SK-N-SH (cell line): ENCODE measurements around the gene ARMC6. TPM values are rescaled to one million over a fixed set of nuclear protein-coding genes. Genes with fewer than 3 reads are reported as not detected.

ENCODE experiments used
- CTCF ChIA-PET: fragments of 300-600, 350-600 bp; formaldehyde crosslinking; extraction: SDS; loops from one replicate; lab custom pipeline; 2021; lab: Yijun Ruan, JAX
- POLR2A ChIA-PET: fragments of 350-600 bp; sonication (Branson Sonifier 250); formaldehyde crosslinking; extraction: SDS; loops from one replicate; lab custom pipeline; 2020; ENCODE audit warnings: antibody characterized with exemption, inconsistent platforms; lab: Yijun Ruan, JAX
- DNase-seq: peaks from one replicate; pipeline ENCODE4 v3.0.0; 2012
- H2AFZ ChIP-seq: fragments of 200-600 bp; sonication (generic); 2 replicates; pipeline ENCODE4 v1.8.1; 2016; ENCODE audit warnings: antibody characterized with exemption, mild to moderate bottlenecking, low read depth
- H3F3A ChIP-seq: fragments of 200-600 bp; sonication (generic); replicated peaks from 2 replicates; pipeline ENCODE3; 2016; ENCODE audit warnings: antibody characterized with exemption, mild to moderate bottlenecking; ENCODE audit not compliant: insufficient read depth
- H3K27ac ChIP-seq, 2 experiments: fragments of 200-500 bp in 1 of 2; fragments of 200-600 bp in 1 of 2; sonication (Bioruptor generic) in 1 of 2; sonication (generic), shearing (Covaris generic) in 1 of 2; 2 replicates each; pipeline versions ENCODE4 v1.5.1 to v1.6.1; 2014 to 2016; ENCODE audit warnings: low read depth in 2 of 2, inconsistent platforms in 1 of 2, low read length in 1 of 2, mild to moderate bottlenecking in 1 of 2, mixed read lengths in 1 of 2
- H3K27me3 ChIP-seq: fragments of 200-600 bp; sonication (generic), shearing (Covaris generic); 2 replicates; pipeline ENCODE4 v1.6.1; 2016; ENCODE audit warnings: mixed run types; ENCODE audit not compliant: insufficient read depth
- H3K36me3 ChIP-seq, 2 experiments: fragments of 200-500 bp in 1 of 2; fragments of 200-600 bp in 1 of 2; sonication (Bioruptor generic) in 1 of 2; sonication (generic) in 1 of 2; replicated peaks in 1 of 2; 2 replicates each; pipeline versions ENCODE3 to v1.5.1; 2014 to 2016; ENCODE audit warnings: low read length in 1 of 2, mild to moderate bottlenecking in 1 of 2; ENCODE audit not compliant: insufficient read depth in 2 of 2, control insufficient read depth in 1 of 2
- H3K4me1 ChIP-seq, 2 experiments: fragments of 200-500 bp in 1 of 2; fragments of 200-600 bp in 1 of 2; sonication (Bioruptor generic) in 1 of 2; sonication (generic), shearing (Covaris generic) in 1 of 2; 2 replicates each; pipeline versions ENCODE4 v1.5.1 to v1.6.1; 2014 to 2016; ENCODE audit warnings: low read depth in 1 of 2, low read length in 1 of 2, mixed run types in 1 of 2; ENCODE audit not compliant: insufficient read depth in 2 of 2, control insufficient read depth in 1 of 2
- H3K4me2 ChIP-seq: fragments of 200-600 bp; sonication (generic), shearing (Covaris generic); 2 replicates; pipeline ENCODE4 v1.6.1; 2017; ENCODE audit warnings: mixed run types
- H3K4me3 ChIP-seq, 2 experiments: fragments of 200-500 bp in 1 of 2; fragments of 200-600 bp in 1 of 2; sonication (Bioruptor generic) in 1 of 2; sonication (generic), shearing (Covaris generic) in 1 of 2; 2 replicates each; pipeline versions ENCODE4 v1.5.1 to v1.8.1; 2014 to 2016; ENCODE audit warnings: low read depth in 2 of 2, inconsistent platforms in 1 of 2, low read length in 1 of 2, mild to moderate bottlenecking in 1 of 2, mixed read lengths in 1 of 2, moderate library complexity in 1 of 2
- H3K79me2 ChIP-seq: fragments of 200-600 bp; sonication (generic); 2 replicates; pipeline ENCODE4 v1.8.1; 2017; ENCODE audit warnings: mild to moderate bottlenecking; ENCODE audit not compliant: insufficient read depth
- H3K9ac ChIP-seq: fragments of 200-600 bp; sonication (generic); 2 replicates; pipeline ENCODE4 v1.6.1; 2017; ENCODE audit warnings: mixed run types
- H3K9me2 ChIP-seq: fragments of 200-600 bp; sonication (generic); 2 replicates; pipeline ENCODE4 v1.6.1; 2017; ENCODE audit warnings: mixed run types
- H3K9me3 ChIP-seq: fragments of 200-600 bp; sonication (generic); 2 replicates; pipeline ENCODE4 v1.6.1; 2017; ENCODE audit warnings: mixed run types, mild to moderate bottlenecking, moderate library complexity
- H4K20me1 ChIP-seq: fragments of 200-600 bp; sonication (generic); 2 replicates; pipeline ENCODE4 v1.6.1; 2017; ENCODE audit warnings: mild to moderate bottlenecking, mixed run types; ENCODE audit not compliant: insufficient read depth
- ELF1 ChIP-seq: IDR thresholded peaks from 2 replicates; pipeline ENCODE4 v1.4.0; 2012
- EP300 ChIP-seq, 2 experiments: IDR thresholded peaks; 2 replicates each; pipeline versions ENCODE4 v1.4.0 to v1.6.1; 2012; ENCODE audit warnings: borderline replicate concordance in 1 of 2, low read depth in 1 of 2, low read length in 1 of 2
- GABPA ChIP-seq: IDR thresholded peaks from 2 replicates; pipeline ENCODE4 v1.4.0; 2012; ENCODE audit warnings: low read depth, mild to moderate bottlenecking
- POLR2AphosphoS5 ChIP-seq: IDR thresholded peaks from 2 replicates; pipeline ENCODE4 v1.6.1; 2012; ENCODE audit warnings: low read depth, low read length
- RFX5 ChIP-seq: IDR thresholded peaks from 2 replicates; pipeline ENCODE4 v1.6.1; 2012; ENCODE audit warnings: mild to moderate bottlenecking, improper control_type of control experiment, low read length
- TAF1 ChIP-seq: IDR thresholded peaks from 2 replicates; pipeline ENCODE4 v1.6.1; 2012; ENCODE audit warnings: low read depth, mild to moderate bottlenecking, low read length, moderate library complexity, borderline replicate concordance
- YY1 ChIP-seq: IDR thresholded peaks from 2 replicates; pipeline ENCODE4 v1.4.0; 2012; ENCODE audit warnings: low read depth, mild to moderate bottlenecking
- WGBS: methylation state at CpG from one replicate; pipeline ENCODE4 v1.1.6; 2017; ENCODE audit warnings: low lambda C conversion rate; 5-methylcytosine and 5-hydroxymethylcytosine counted together
- polyA plus RNA-seq, 3 experiments: library from polyadenylated mRNA; depleted of rRNA; stranded (reverse); fragments of >200 nt; gene quantifications; 2 replicates each; pipeline ENCODE4 v1.2.3, GENCODE V29; 2012
- TF ChIP-seq, protein P1 (sequence below): fragments of 200-600 bp; sonication (generic); IDR thresholded peaks from 2 replicates; pipeline ENCODE4 v1.6.1; 2017; ENCODE audit warnings: antibody characterized with exemption, mild to moderate bottlenecking, moderate library complexity
- TF ChIP-seq, protein P2 (sequence below): fragments of 150-350 bp; IDR thresholded peaks from 2 replicates; pipeline ENCODE4 v1.6.1; 2016; ENCODE audit warnings: mild to moderate bottlenecking, low read depth, low read length
- TF ChIP-seq, protein P3 (sequence below): IDR thresholded peaks from 2 replicates; pipeline ENCODE4 v1.6.1; 2012; ENCODE audit warnings: mild to moderate bottlenecking, low read depth, low read length, moderate library complexity
- TF ChIP-seq, protein P4 (sequence below): IDR thresholded peaks from 2 replicates; pipeline ENCODE4; 2012
- TF ChIP-seq, protein P5 (sequence below): fragments of 150-350 bp; IDR thresholded peaks from 2 replicates; pipeline ENCODE4 v1.6.1; 2017; ENCODE audit warnings: antibody characterized with exemption, low read length, low read depth, borderline replicate concordance

The ARMC6 gene
- polyA plus RNA-seq, 1 of the 3 experiments (the other 2 are of a cell fraction) = 34.7 TPM

GRCh38 chr19:18999896-19000620, 33.3 kb upstream of the ARMC6 start (continued):
- TF ChIP-seq, protein P1, sequence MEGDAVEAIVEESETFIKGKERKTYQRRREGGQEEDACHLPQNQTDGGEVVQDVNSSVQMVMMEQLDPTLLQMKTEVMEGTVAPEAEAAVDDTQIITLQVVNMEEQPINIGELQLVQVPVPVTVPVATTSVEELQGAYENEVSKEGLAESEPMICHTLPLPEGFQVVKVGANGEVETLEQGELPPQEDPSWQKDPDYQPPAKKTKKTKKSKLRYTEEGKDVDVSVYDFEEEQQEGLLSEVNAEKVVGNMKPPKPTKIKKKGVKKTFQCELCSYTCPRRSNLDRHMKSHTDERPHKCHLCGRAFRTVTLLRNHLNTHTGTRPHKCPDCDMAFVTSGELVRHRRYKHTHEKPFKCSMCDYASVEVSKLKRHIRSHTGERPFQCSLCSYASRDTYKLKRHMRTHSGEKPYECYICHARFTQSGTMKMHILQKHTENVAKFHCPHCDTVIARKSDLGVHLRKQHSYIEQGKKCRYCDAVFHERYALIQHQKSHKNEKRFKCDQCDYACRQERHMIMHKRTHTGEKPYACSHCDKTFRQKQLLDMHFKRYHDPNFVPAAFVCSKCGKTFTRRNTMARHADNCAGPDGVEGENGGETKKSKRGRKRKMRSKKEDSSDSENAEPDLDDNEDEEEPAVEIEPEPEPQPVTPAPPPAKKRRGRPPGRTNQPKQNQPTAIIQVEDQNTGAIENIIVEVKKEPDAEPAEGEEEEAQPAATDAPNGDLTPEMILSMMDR = peak; percentile 34; the same call in 1 of the 2 replicates
- TF ChIP-seq YY1 (no peak), EP300 (IDR thresholded peaks at IDR 0.05; ENCODE audit: borderline replicate concordance in 1 of 2, low read depth in 1 of 2, low read length in 1 of 2) (no peak), ELF1 (no peak)
- TF ChIP-seq, all 33 proteins: peak for 2

- TF ChIP-seq, protein P2, sequence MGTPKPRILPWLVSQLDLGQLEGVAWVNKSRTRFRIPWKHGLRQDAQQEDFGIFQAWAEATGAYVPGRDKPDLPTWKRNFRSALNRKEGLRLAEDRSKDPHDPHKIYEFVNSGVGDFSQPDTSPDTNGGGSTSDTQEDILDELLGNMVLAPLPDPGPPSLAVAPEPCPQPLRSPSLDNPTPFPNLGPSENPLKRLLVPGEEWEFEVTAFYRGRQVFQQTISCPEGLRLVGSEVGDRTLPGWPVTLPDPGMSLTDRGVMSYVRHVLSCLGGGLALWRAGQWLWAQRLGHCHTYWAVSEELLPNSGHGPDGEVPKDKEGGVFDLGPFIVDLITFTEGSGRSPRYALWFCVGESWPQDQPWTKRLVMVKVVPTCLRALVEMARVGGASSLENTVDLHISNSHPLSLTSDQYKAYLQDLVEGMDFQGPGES = no peak
- TF ChIP-seq GABPA = no peak
- no peak for TF ChIP-seq RFX5
- TF ChIP-seq TAF1 = no peak
- TF ChIP-seq, protein P3, sequence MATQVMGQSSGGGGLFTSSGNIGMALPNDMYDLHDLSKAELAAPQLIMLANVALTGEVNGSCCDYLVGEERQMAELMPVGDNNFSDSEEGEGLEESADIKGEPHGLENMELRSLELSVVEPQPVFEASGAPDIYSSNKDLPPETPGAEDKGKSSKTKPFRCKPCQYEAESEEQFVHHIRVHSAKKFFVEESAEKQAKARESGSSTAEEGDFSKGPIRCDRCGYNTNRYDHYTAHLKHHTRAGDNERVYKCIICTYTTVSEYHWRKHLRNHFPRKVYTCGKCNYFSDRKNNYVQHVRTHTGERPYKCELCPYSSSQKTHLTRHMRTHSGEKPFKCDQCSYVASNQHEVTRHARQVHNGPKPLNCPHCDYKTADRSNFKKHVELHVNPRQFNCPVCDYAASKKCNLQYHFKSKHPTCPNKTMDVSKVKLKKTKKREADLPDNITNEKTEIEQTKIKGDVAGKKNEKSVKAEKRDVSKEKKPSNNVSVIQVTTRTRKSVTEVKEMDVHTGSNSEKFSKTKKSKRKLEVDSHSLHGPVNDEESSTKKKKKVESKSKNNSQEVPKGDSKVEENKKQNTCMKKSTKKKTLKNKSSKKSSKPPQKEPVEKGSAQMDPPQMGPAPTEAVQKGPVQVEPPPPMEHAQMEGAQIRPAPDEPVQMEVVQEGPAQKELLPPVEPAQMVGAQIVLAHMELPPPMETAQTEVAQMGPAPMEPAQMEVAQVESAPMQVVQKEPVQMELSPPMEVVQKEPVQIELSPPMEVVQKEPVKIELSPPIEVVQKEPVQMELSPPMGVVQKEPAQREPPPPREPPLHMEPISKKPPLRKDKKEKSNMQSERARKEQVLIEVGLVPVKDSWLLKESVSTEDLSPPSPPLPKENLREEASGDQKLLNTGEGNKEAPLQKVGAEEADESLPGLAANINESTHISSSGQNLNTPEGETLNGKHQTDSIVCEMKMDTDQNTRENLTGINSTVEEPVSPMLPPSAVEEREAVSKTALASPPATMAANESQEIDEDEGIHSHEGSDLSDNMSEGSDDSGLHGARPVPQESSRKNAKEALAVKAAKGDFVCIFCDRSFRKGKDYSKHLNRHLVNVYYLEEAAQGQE = no peak
- TF ChIP-seq, protein P4, sequence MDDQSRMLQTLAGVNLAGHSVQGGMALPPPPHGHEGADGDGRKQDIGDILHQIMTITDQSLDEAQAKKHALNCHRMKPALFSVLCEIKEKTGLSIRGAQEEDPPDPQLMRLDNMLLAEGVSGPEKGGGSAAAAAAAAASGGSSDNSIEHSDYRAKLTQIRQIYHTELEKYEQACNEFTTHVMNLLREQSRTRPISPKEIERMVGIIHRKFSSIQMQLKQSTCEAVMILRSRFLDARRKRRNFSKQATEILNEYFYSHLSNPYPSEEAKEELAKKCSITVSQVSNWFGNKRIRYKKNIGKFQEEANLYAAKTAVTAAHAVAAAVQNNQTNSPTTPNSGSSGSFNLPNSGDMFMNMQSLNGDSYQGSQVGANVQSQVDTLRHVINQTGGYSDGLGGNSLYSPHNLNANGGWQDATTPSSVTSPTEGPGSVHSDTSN = no peak
- TF ChIP-seq POLR2AphosphoS5 = no peak
- TF ChIP-seq, protein P5, sequence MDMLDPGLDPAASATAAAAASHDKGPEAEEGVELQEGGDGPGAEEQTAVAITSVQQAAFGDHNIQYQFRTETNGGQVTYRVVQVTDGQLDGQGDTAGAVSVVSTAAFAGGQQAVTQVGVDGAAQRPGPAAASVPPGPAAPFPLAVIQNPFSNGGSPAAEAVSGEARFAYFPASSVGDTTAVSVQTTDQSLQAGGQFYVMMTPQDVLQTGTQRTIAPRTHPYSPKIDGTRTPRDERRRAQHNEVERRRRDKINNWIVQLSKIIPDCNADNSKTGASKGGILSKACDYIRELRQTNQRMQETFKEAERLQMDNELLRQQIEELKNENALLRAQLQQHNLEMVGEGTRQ = no peak
- WGBS = 97% methylated on average over 13 of the region's 18 CpGs
- ChIA-PET POLR2A (no interaction called here), CTCF (interaction anchor here (1.2 kb wide), 1 partner anchor 17 kb away, joined by 6 read pairs; no protein-coding TSS in a partner anchor)
- Histone ChIP-seq H3K27ac (no peak overlapping the region), H3K4me1 (peaks cover 0 to 9% of the 10 kb centered on the region in 2 experiments; a peak in 1 of 4 replicates), H3K9me2 (no peaks in the 10 kb centered on the region), H2AFZ (no peak overlapping the region), H3K79me2 (peaks cover 19% of the 10 kb centered on the region), H3K9me3 (no peaks in the 10 kb centered on the region), H3K36me3 (peaks cover 57 to 70% of the 10 kb centered on the region in 2 experiments), H3K4me3 (no peak overlapping the region), H3K27me3 (no peaks in the 10 kb centered on the region), H3F3A (no peaks in the 10 kb centered on the region), H3K9ac (no peak overlapping the region), H3K4me2 (no peak overlapping the region), H4K20me1 (peaks cover 6% of the 10 kb centered on the region; the same call in 1 of the 2 replicates)
- no peak for DNase-seq
These were observed 29.3 kb upstream of the ARMC6 start for GRCh38 chr19:19004144-19004543.
